Pancreas (tissue), 10 donors: ENCODE data around the gene CPT1B. TPM values are rescaled to one million over a fixed set of nuclear protein-coding genes. Genes with fewer than 3 reads are reported as not detected.

Experiments
- ATAC-seq, 4 donors: fragments of 200-7000 bp; cut with Tn5 transposase; one replicate each; pipeline versions ENCODE4 v1.8.0 to v1.9.1; 2020; ENCODE audit warnings: mild to moderate bottlenecking in 4 of 4, moderate library complexity in 4 of 4
- DNase-seq, 6 donors: peaks; one replicate each; pipeline ENCODE4 v3.0.0-alpha.2; 2020
- FAIRE-seq: peaks from 2 replicates; lab custom pipeline; 2012; peaks lifted over from hg19 to GRCh38; lab: Jason Lieb, UNC
- H3K27ac ChIP-seq, 4 donors: fragments of 200-600 bp; sonication (generic); 1 replicate in 3 of 4; 2 replicates in 1 of 4; pipeline versions ENCODE4 v1.5.0 to v1.8.0; 2020
- H3K27me3 ChIP-seq, 4 donors: fragments of 200-600 bp; one replicate each; pipeline ENCODE4 v1.8.0; 2021
- H3K36me3 ChIP-seq, 3 donors: fragments of 200-600 bp; sonication (generic) in 1 of 3; one replicate each; pipeline versions ENCODE4 v1.5.0 to v1.8.0; 2020 to 2021
- H3K4me1 ChIP-seq, 3 donors: fragments of 200-600 bp; one replicate each; pipeline ENCODE4 v1.8.0; 2021
- H3K4me3 ChIP-seq, 4 donors: fragments of 200-600 bp; sonication (generic) in 2 of 4; one replicate each; pipeline versions ENCODE4 v1.5.0 to v1.8.0; 2020 to 2021
- H3K9me3 ChIP-seq, 4 donors: fragments of 200-600 bp; one replicate each; pipeline ENCODE4 v1.8.0; 2021
- CTCF ChIP-seq, 4 donors: fragments of 200-600 bp; sonication (generic) in 3 of 4; IDR thresholded peaks; one replicate each; pipeline versions ENCODE4 v1.5.0 to v1.8.0; 2021; ENCODE audit warnings: antibody characterized with exemption in 4 of 4
- WGBS, 2 donors: extraction: QIAGEN DNeasy Blood & Tissue Kit; methylation state at CpG; one replicate each; pipeline ENCODE4 v1.1.7; 2013; 5-methylcytosine and 5-hydroxymethylcytosine counted together
- intact Hi-C, 3 donors: fragments of 100-400 bp; cut with DNase I; formaldehyde crosslinking; loops; one replicate each; pipeline versions ENCODE4 v1.11.1 to v1.14.2; 2022
- polyA plus RNA-seq, 2 donors: library from polyadenylated mRNA; stranded (reverse); fragments of 200-250 nt; gene quantifications; one replicate each; pipeline ENCODE4 v1.2.3, GENCODE V29; 2013
- total RNA-seq, 6 donors: library from RNA; stranded (reverse); fragmentation: NEBNext Ultra II Directional in 4 of 6; extraction: Animal tissue kit (Norgen Biotek cat#: 25700) in 4 of 6; gene quantifications; one replicate each; pipeline versions ENCODE4 v1.2.1 to v1.2.4, GENCODE V29; 2021 to 2023
- donor health status: healthy with polysubstance abuse.
- donor health status: DM: no; HTN: no; CAD: no; lungs with moderate emphysema.
- donor health status: DM: no; HTN: no; CAD: no.
- donor health status: control.
- donor health status: control.
- donor health status: Bipolar disorder and iron deficiency.
- donor health status: DM: yes; HTN: yes; CAD: no.
- donor health status: DM: no; HTN: no; CAD: no.
- donor health status: DM: no; HTN: no; CAD: no.
- donor health status: DM: yes; HTN: yes; CAD: no.

CPT1B gene
- total and polyA plus RNA-seq, 8 donors: 7.2 to 87.0 (median 13.6) TPM

DNA sequence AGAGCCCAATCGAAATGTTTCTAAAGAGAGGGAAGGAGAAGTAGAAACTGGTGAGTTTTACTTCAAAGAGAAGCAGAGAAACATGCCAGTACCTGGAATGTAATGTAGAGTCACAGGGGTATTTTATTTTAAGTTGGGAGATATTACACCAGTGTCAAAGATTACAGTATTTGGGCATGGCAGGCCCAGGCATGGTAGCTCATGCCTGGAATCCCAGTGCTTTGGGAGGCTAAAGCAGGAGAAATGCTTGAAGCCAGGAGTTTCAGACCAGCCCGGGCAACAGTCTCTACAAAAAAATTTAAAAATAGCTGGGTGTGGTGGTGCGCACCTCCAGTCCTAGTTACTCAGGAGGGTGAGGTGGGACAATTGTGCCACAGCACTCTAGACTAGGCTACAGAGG, 18.2 kb downstream of the CPT1B start:
- 66 to 81% methylated on average over 3 of the region's 3 CpGs for WGBS, 2 donors
- Histone ChIP-seq H3K27me3 (no peaks in the 10 kb centered on the region), H3K27ac (no peak overlapping the region), H3K4me1 (peaks cover 0 to 3% (median 0%) of the 10 kb centered on the region in 3 donors), H3K36me3 (no peaks in the 10 kb centered on the region), H3K4me3 (no peak overlapping the region), H3K9me3 (no peaks in the 10 kb centered on the region)
- FAIRE-seq: no peak
- intact Hi-C loops: no loop called here
- ATAC-seq: no peak
- no peak for TF ChIP-seq CTCF (IDR thresholded peaks at IDR 0.05)
- DNase-seq: no peak

DNA sequence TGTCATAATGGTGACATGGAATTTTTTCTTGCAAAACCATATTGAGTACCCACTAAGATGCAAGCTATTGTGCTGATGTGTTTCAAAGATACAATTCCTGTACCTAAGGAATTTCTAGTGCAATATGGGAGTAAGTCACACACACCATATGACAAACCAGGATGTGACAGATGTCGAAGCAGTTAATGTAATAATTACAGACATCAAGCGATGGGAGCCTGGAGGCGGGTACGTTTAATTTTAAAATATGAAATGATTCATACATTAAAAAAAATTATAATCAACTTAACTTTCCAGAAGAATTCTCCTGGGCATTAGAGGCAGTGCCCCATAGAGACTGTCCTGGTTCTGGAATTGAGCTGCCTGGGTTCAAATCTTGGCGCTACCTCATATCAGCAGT, 21.5 kb downstream of the CPT1B start:
- WGBS, 2 donors: 75 to 90% methylated on average over 5 of the region's 5 CpGs
- no peak for DNase-seq
- Histone ChIP-seq H3K27ac (no peak overlapping the region), H3K36me3 (no peaks in the 10 kb centered on the region), H3K9me3 (no peaks in the 10 kb centered on the region), H3K27me3 (no peaks in the 10 kb centered on the region), H3K4me1 (no peaks in the 10 kb centered on the region), H3K4me3 (no peak overlapping the region)
- no peak for TF ChIP-seq CTCF (IDR thresholded peaks at IDR 0.05)
- no peak for FAIRE-seq
- intact Hi-C loops: no loop called here
- no peak for ATAC-seq

GRCh38 chr22:50553310-50553709, 24.9 kb downstream of the CPT1B start:
- H3K36me3 ChIP-seq: no peaks in the 10 kb centered on the region
- no peak overlapping the region for H3K27ac ChIP-seq
- peaks cover 0 to 4% (median 0%) of the 10 kb centered on the region in 3 donors for H3K4me1 ChIP-seq
- ATAC-seq (no peak), DNase-seq (no peak), FAIRE-seq (no peak)
- no peak for TF ChIP-seq CTCF (IDR thresholded peaks at IDR 0.05)
- no peaks in the 10 kb centered on the region for H3K9me3 ChIP-seq
- intact Hi-C loops: no loop called here
- 69 to 73% methylated on average over 8 of the region's 8 CpGs for WGBS, 2 donors
- H3K4me3 ChIP-seq: no peak overlapping the region
- peaks cover 0 to 4% (median 0%) of the 10 kb centered on the region in 4 donors for H3K27me3 ChIP-seq

GRCh38 chr22:50551160-50551752, 27.0 kb downstream of the CPT1B start:
- WGBS, 2 donors: 90 to 97% methylated on average over 11 of the region's 11 CpGs
- FAIRE-seq: no peak
- ATAC-seq: no peak

More at GRCh38 chr22:50551160-50551752, 27.0 kb downstream of the CPT1B start:
- peaks cover 0 to 4% (median 1%) of the 10 kb centered on the region in 4 donors for H3K27me3 ChIP-seq
- intact Hi-C loops: no loop called here
- TF ChIP-seq CTCF (IDR thresholded peaks at IDR 0.05): no peak
- H3K9me3 ChIP-seq: no peaks in the 10 kb centered on the region
- H3K27ac ChIP-seq: no peak overlapping the region
- no peak for DNase-seq
- H3K4me3 ChIP-seq: no peak overlapping the region
- H3K4me1 ChIP-seq: peaks cover 0 to 4% (median 0%) of the 10 kb centered on the region in 3 donors
- H3K36me3 ChIP-seq: no peaks in the 10 kb centered on the region
